Choroid plexus epithelial cell (primary cell): ENCODE data around the gene FBLN1.

Experiments
- DNase-seq: peaks from one replicate; pipeline ENCODE4 v3.0.0-alpha.2; 2010; ENCODE audit warnings: low read depth
- H3K4me3 ChIP-seq: 2 replicates; pipeline ENCODE4 v1.5.1; 2011; ENCODE audit warnings: low read depth, mild to moderate bottlenecking, control low read depth, low read length, moderate library complexity
- TF ChIP-seq, protein P1 (sequence below): conservative IDR thresholded peaks from 2 replicates; pipeline ENCODE4 v1.5.1; 2011; ENCODE audit warnings: low read depth, mild to moderate bottlenecking, control low read depth, inconsistent platforms, low read length, moderate library complexity

Gene FBLN1

DNA sequence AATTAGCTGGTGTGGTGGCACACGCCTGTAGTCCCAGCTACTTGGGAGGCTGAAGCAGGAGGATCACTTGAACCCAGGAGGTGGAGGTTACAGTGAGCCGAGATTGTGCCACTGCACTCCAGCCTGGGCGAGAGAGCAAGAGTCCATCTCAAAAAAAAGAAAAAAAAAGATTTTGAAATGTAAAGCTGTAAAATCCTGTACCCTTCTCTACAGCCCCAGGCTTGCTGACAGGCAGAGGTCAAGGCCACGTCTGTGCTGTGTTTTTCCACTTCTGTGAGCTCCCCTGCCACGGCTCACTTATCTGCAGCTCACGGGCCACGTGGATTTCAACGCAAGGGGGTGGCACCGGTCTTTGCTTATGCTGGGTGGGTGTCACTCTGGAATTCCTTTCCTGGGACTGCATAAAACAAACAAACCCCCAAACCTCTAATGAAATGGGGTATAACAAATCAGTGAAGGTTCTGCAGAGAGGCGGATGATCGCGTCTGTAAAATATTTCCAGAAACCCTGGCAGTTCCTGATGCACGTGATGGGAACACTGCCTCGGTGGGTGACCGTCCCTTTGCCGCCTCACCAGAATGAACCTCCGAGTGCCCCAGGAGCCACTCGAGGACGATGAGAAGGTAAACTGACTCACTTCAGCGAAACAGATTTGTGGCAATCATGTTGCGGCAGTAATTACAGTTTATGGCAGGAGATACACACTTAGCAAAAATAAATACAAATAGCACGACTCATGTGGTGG lies 125.0 kb downstream of the FBLN1 start:
- DNase-seq: peak; percentile 40
- TF ChIP-seq, protein P1, sequence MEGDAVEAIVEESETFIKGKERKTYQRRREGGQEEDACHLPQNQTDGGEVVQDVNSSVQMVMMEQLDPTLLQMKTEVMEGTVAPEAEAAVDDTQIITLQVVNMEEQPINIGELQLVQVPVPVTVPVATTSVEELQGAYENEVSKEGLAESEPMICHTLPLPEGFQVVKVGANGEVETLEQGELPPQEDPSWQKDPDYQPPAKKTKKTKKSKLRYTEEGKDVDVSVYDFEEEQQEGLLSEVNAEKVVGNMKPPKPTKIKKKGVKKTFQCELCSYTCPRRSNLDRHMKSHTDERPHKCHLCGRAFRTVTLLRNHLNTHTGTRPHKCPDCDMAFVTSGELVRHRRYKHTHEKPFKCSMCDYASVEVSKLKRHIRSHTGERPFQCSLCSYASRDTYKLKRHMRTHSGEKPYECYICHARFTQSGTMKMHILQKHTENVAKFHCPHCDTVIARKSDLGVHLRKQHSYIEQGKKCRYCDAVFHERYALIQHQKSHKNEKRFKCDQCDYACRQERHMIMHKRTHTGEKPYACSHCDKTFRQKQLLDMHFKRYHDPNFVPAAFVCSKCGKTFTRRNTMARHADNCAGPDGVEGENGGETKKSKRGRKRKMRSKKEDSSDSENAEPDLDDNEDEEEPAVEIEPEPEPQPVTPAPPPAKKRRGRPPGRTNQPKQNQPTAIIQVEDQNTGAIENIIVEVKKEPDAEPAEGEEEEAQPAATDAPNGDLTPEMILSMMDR: no peak
- no peak overlapping the region for H3K4me3 ChIP-seq

DNA sequence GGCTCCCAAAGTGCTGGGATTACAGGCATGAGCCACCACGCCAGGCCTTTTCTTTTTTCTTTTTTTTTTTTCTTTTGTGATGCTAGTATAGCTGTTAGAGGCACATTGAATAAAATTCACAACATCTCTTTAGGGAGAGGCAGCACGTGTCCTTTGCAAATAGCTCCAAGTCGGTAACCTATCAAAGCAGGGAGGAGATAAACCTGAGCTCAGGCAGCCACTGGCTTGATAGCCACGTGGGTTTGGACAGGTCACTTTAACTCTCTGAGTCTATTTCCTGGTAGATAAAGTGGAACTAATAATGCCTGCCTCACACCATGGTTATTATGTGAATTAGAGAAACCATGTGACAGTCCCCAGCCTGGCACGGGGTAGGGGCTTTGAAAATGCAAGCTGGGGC lies 125.8 kb downstream of the FBLN1 start:
- no peak overlapping the region for H3K4me3 ChIP-seq
- TF ChIP-seq, protein P1: no peak
- no peak for DNase-seq

DNA sequence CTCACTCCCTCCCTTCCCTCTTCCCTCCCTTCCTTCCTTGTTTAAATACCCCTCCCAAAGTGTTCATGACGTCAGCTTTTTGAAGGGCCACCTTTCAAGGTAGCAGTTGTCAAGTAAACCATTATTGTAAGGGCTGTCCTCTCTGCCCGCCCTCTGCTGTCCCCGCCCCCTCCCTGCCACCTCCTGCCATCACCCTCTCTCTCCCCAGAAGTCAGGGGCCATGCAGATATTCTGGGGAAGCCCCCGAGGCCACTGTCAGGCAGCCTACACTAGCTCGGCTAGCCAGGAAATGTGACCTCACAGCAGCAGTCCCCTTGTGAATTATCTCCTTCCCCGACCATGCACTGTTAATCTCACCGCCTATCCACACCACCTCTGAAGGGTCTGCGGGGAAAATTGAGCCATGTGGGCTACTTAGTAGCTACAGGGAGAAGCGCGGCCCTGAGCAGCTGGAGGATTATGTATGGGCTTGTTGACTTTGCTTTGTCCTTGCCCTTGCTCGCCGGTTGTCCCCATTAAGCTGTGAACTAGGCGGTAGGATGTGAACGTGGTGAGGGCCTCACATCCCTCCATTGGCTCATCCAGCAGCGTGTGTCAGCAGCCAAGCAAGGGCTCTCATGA lies 126.9 kb downstream of the FBLN1 start:
- no peak for DNase-seq
- H3K4me3 ChIP-seq: no peak overlapping the region
- TF ChIP-seq, protein P1: no peak

DNA sequence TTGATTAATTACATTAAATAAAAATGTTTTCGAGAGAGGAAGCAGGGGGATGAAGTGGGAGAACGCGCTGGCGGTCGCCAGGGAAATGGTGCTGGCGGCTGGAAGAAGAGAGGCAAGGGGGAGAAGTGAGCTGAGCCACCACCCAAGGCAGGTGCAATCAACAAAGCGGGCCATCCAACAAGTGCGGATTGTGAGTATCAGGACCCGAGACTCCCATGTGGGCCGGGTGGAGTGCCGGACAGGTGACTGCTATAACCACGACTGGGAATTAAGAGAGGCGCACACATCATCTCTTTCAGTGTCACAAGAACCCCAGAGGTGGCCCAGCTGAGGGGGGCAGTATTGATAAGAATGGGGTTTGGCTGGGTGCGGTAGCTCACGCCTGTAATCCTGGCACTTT lies 127.8 kb downstream of the FBLN1 start:
- TF ChIP-seq, protein P1: no peak
- no peak overlapping the region for H3K4me3 ChIP-seq
- DNase-seq: no peak

DNA sequence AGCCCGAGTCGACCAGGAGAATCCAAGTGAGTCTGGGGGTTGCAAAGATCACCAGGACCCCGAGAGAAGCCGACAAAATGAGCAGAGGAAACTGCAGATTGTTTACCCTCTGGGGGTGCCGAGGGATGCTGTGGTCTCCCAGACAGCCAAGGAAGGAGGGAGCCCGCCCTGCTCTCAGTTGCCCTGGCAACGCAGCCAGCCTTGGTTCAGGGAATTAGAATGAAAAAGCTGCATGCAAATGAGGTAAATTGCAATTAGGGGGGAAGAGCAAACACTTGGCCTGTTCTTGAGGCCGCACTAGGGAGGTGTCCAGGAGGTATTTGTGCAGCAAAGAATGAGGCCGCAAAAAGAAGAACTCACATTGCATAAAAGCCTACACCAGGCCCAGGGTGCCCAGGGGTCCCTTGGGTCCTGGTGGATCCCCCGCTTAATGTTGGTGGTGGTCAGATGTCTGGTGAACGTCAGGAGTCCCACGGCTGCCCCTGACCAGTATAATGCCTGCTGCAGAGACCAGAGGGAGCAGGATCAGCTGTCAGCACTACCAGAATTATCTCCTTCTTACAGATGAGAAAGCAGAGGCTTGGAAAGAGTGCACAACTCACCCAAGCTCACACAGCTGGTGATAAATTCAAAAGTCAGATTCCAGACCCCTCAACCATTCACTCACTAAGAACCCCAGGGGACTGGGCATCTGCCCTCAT lies 128.6 kb downstream of the FBLN1 start:
- no peak for DNase-seq
- H3K4me3 ChIP-seq: no peak overlapping the region

DNA sequence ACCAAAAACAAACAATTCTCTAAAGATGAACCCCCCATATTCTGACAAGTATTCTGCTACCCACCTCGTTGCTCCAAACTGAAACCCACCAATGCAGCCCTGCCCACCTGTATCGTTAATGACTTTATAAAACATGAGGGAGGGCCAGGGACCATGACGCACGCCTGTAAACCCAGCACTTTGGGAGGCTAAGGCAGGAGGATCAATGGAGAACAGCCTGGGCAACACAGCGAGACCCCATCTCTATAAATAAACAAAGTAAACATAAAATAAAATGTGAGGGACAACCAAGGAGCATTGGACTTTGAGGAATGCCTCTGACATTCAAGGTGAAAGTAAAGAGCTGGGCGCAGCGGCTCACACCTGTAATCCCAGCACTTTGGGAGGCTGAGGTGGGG lies 129.2 kb downstream of the FBLN1 start:
- TF ChIP-seq, protein P1: no peak
- no peak for DNase-seq
- H3K4me3 ChIP-seq: no peak overlapping the region

More for the DNA sequence above, 128.6 kb downstream of the FBLN1 start:
- TF ChIP-seq, protein P1: no peak
